Left lung (tissue), 10 donors: ENCODE results near the gene PKD1. TPM values are rescaled to one million over a fixed set of nuclear protein-coding genes. Genes with fewer than 3 reads are reported as not detected.

Experiments used
- ATAC-seq: fragments of 200-7000 bp; cut with Tn5 transposase; one replicate; pipeline ENCODE4 v1.9.1; 2020; ENCODE audit warnings: moderate library complexity
- DNase-seq, 4 donors: peaks; one replicate each; pipeline ENCODE4 v3.0.0-alpha.2; 2013 to 2020
- H3K27ac ChIP-seq, 2 donors: fragments of 200-600 bp; sonication (generic) in 1 of 2; one replicate each; pipeline versions ENCODE4 v1.5.0 to v1.8.0; 2020 to 2021
- H3K27me3 ChIP-seq, 2 donors: fragments of 200-600 bp; sonication (generic) in 1 of 2; one replicate each; pipeline versions ENCODE4 v1.5.0 to v1.8.0; 2020 to 2021
- H3K36me3 ChIP-seq, 2 donors: fragments of 200-600 bp; sonication (generic) in 1 of 2; one replicate each; pipeline versions ENCODE4 v1.5.0 to v1.8.0; 2020 to 2021
- H3K4me1 ChIP-seq, 2 donors: fragments of 200-600 bp; one replicate each; pipeline ENCODE4 v1.8.0; 2021
- H3K4me3 ChIP-seq, 2 donors: fragments of 200-600 bp; sonication (generic) in 1 of 2; one replicate each; pipeline versions ENCODE4 v1.5.0 to v1.8.0; 2020 to 2021; ENCODE audit warnings: mild to moderate bottlenecking in 1 of 2
- H3K9me3 ChIP-seq, 2 donors: fragments of 200-600 bp; sonication (generic) in 1 of 2; one replicate each; pipeline versions ENCODE4 v1.5.0 to v1.8.0; 2020 to 2021
- CTCF ChIP-seq, 2 donors: fragments of 200-600 bp; sonication (generic) in 1 of 2; IDR thresholded peaks; one replicate each; pipeline versions ENCODE4 v1.5.0 to v1.8.0; 2021; ENCODE audit warnings: antibody characterized with exemption in 2 of 2
- intact Hi-C, 2 donors: fragments of 100-400 bp; cut with DNase I; formaldehyde crosslinking; loops; one replicate each; pipeline versions ENCODE4 v1.11.2 to v1.14.2; 2022
- polyA plus RNA-seq, 6 donors: library from polyadenylated mRNA; unstranded; fragments of 120-200 nt; gene quantifications; one replicate each; pipeline ENCODE4 v1.2.1, GENCODE V29; 2013; ENCODE audit not compliant: insufficient read length in 6 of 6
- total RNA-seq, 2 donors: library from RNA; stranded (reverse); fragmentation: NEBNext Ultra II Directional; extraction: Animal tissue kit (Norgen Biotek cat#: 25700); gene quantifications; one replicate each; pipeline ENCODE4 v1.2.1, GENCODE V29; 2021
- donor health status: DM: no; HTN: yes; CAD: no.
- donor health status: DM: no; HTN: no; CAD: no.

PKD1 gene
- total and polyA plus RNA-seq, 8 donors = 63.2 to 165 (median 101) TPM

- H3K36me3 ChIP-seq = peaks cover 0 to 99% of the 10 kb centered on the region in 2 donors
- intact Hi-C loops = no loop called here
- TF ChIP-seq CTCF (IDR thresholded peaks at IDR 0.05) = no peak
- H3K4me1 ChIP-seq = peaks cover 0 to 10% of the 10 kb centered on the region in 2 donors
- no peak for ATAC-seq
- no peak for DNase-seq
- H3K4me3 ChIP-seq = no peak overlapping the region
- no peak overlapping the region for H3K27ac ChIP-seq
- no peaks in the 10 kb centered on the region for H3K27me3 ChIP-seq
- H3K9me3 ChIP-seq = no peaks in the 10 kb centered on the region
These were observed 57.6 kb downstream of the PKD1 start for GRCh38 chr16:2078096-2078495.

GRCh38 chr16:2077696-2078095 is 58.0 kb downstream of the PKD1 start:
- no peak for TF ChIP-seq CTCF (IDR thresholded peaks at IDR 0.05)
- H3K4me1 ChIP-seq = peaks cover 0 to 7% of the 10 kb centered on the region in 2 donors
- no peak overlapping the region for H3K4me3 ChIP-seq
- H3K27me3 ChIP-seq = no peaks in the 10 kb centered on the region
- no peak overlapping the region for H3K27ac ChIP-seq
- ATAC-seq = no peak
- no peaks in the 10 kb centered on the region for H3K9me3 ChIP-seq
- intact Hi-C loops = no loop called here
- peaks cover 0 to 100% of the 10 kb centered on the region in 2 donors for H3K36me3 ChIP-seq
- no peak for DNase-seq

GRCh38 chr16:2077016-2077415 is 58.7 kb downstream of the PKD1 start:
- intact Hi-C loops = no loop called here
- DNase-seq (no peak), ATAC-seq (no peak)
- Histone ChIP-seq H3K27ac (no peak overlapping the region), H3K27me3 (no peaks in the 10 kb centered on the region), H3K4me1 (peaks cover 0 to 2% of the 10 kb centered on the region in 2 donors), H3K36me3 (peaks cover 0 to 100% of the 10 kb centered on the region in 2 donors), H3K4me3 (no peak overlapping the region), H3K9me3 (no peaks in the 10 kb centered on the region)
- no peak for TF ChIP-seq CTCF (IDR thresholded peaks at IDR 0.05)

- Histone ChIP-seq H3K36me3 (peaks cover 0 to 100% of the 10 kb centered on the region in 2 donors), H3K4me3 (no peak overlapping the region), H3K4me1 (no peaks in the 10 kb centered on the region), H3K27me3 (no peaks in the 10 kb centered on the region), H3K27ac (no peak overlapping the region), H3K9me3 (no peaks in the 10 kb centered on the region)
- TF ChIP-seq CTCF (IDR thresholded peaks at IDR 0.05) = no peak
- intact Hi-C loops = no loop called here
- no peak for DNase-seq
- no peak for ATAC-seq
These were observed 59.4 kb downstream of the PKD1 start for GRCh38 chr16:2076072-2076865.

- Histone ChIP-seq H3K27ac (no peak overlapping the region), H3K27me3 (no peaks in the 10 kb centered on the region), H3K9me3 (no peaks in the 10 kb centered on the region), H3K36me3 (peaks cover 0 to 100% of the 10 kb centered on the region in 2 donors), H3K4me1 (no peaks in the 10 kb centered on the region), H3K4me3 (no peak overlapping the region)
- DNase-seq (no peak), ATAC-seq (no peak)
- intact Hi-C loops = no loop called here
- no peak for TF ChIP-seq CTCF (IDR thresholded peaks at IDR 0.05)
These were observed 60.1 kb downstream of the PKD1 start for GRCh38 chr16:2075631-2076030.
